Stimulated activated naive CD8-positive, alpha-beta T cell treated with anti-CD3 and anti-CD28 coated beads, Interleukin-15, amount 100 ng/mL, for 72 hours (primary cell): ENCODE results near the gene RBM46.

Experiments
- ATAC-seq: fragments of 150-1000 bp; cut with Tn5 transposase; 2 replicates; pipeline ENCODE4 v1.10.0; 2021; ENCODE audit warnings: mild to moderate bottlenecking, moderate library complexity
- DNase-seq, 2 donors: peaks; one replicate each; pipeline ENCODE4 v3.0.0; 2021 to 2022
- H3K27ac Mint-ChIP-seq, 2 donors: one replicate each; pipeline ENCODE4 v1.8.0; 2022; ENCODE audit warnings: mild to moderate bottlenecking in 2 of 2, mixed read lengths in 2 of 2, moderate library complexity in 2 of 2
- H3K27me3 Mint-ChIP-seq: one replicate; pipeline ENCODE4 v1.8.0; 2022; ENCODE audit warnings: mixed read lengths
- H3K4me1 Mint-ChIP-seq: one replicate; pipeline ENCODE4 v1.8.0; 2022; ENCODE audit warnings: mild to moderate bottlenecking, mixed read lengths
- H3K4me3 Mint-ChIP-seq, 2 donors: one replicate each; pipeline ENCODE4 v1.8.0; 2022; ENCODE audit warnings: mild to moderate bottlenecking in 2 of 2, mixed read lengths in 2 of 2, moderate library complexity in 1 of 2
- H3K9me3 Mint-ChIP-seq, 2 donors: one replicate each; pipeline ENCODE4 v1.8.0; 2022; ENCODE audit warnings: mixed read lengths in 2 of 2

The RBM46 gene

GRCh38 chr4:154781126-154781982 lies at the start of gene RBM46:
RBM46 (plus strand) TSS chr4:154781272; CDS start chr4:154796753, 15,481 bp downstream.
- Mint-ChIP-seq H3K9me3 (peaks cover 0 to 3% of the 10 kb centered on the region in 2 donors), H3K27ac (peak within 1 kb of the TSS in 1 of 2 donors; percentile 65), H3K4me3 (peak within 1 kb of the TSS in 1 of 2 donors; percentile 39), H3K27me3 (peaks cover 21% of the 10 kb centered on the region), H3K4me1 (no peaks in the 10 kb centered on the region)
- ATAC-seq (peak; percentile 40), DNase-seq (no peak)

- H3K4me3 Mint-ChIP-seq = no peak overlapping the region
- DNase-seq (no peak), ATAC-seq (no peak)
- H3K4me1 Mint-ChIP-seq = no peaks in the 10 kb centered on the region
- peaks cover 24% of the 10 kb centered on the region for H3K27me3 Mint-ChIP-seq
- no peak overlapping the region for H3K27ac Mint-ChIP-seq
- no peaks in the 10 kb centered on the region for H3K9me3 Mint-ChIP-seq
Measured at GRCh38 chr4:154731756-154732155, 49.3 kb upstream of the RBM46 start.

DNA sequence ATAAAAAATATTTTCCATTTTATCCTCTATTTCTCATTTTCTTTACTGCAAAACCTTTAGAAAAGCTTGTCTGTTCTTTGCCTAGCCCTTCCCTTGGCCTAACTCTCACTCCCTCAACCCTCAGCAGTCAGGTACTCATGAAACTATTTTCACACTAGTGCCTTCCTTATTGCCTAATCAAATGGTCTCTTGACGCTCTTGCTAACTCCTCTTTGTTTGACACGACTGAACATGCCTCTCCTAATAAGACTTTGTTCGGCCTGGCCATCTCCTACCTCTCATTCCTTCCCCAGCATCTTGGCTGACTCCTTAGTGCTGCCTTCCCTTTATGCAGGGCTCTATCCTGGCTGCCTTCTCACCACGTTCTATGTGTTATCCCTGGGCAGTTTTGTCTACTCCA lies 48.4 kb upstream of the RBM46 start:
- Mint-ChIP-seq H3K4me1 (no peaks in the 10 kb centered on the region), H3K27ac (no peak overlapping the region), H3K27me3 (peaks cover 20% of the 10 kb centered on the region), H3K4me3 (no peak overlapping the region), H3K9me3 (no peaks in the 10 kb centered on the region)
- ATAC-seq (no peak), DNase-seq (no peak)

GRCh38 chr4:154736770-154737169 lies 44.3 kb upstream of the RBM46 start:
- Mint-ChIP-seq H3K4me1 (peaks cover 2% of the 10 kb centered on the region), H3K27ac (no peak overlapping the region), H3K9me3 (no peaks in the 10 kb centered on the region), H3K4me3 (no peak overlapping the region), H3K27me3 (peaks cover 43% of the 10 kb centered on the region)
- no peak for ATAC-seq
- no peak for DNase-seq

GRCh38 chr4:154738426-154738825 lies 42.6 kb upstream of the RBM46 start:
- Mint-ChIP-seq H3K4me3 (no peak overlapping the region), H3K9me3 (no peaks in the 10 kb centered on the region), H3K27ac (no peak overlapping the region), H3K27me3 (peaks cover 52% of the 10 kb centered on the region), H3K4me1 (peaks cover 12% of the 10 kb centered on the region)
- DNase-seq = no peak
- ATAC-seq = no peak

- no peak for ATAC-seq
- H3K4me1 Mint-ChIP-seq = peaks cover 19% of the 10 kb centered on the region
- no peak overlapping the region for H3K27ac Mint-ChIP-seq
- no peaks in the 10 kb centered on the region for H3K9me3 Mint-ChIP-seq
- H3K4me3 Mint-ChIP-seq = no peak overlapping the region
- no peak for DNase-seq
- H3K27me3 Mint-ChIP-seq = peaks cover 53% of the 10 kb centered on the region
Measured at GRCh38 chr4:154739111-154739510, 42.0 kb upstream of the RBM46 start.

DNA sequence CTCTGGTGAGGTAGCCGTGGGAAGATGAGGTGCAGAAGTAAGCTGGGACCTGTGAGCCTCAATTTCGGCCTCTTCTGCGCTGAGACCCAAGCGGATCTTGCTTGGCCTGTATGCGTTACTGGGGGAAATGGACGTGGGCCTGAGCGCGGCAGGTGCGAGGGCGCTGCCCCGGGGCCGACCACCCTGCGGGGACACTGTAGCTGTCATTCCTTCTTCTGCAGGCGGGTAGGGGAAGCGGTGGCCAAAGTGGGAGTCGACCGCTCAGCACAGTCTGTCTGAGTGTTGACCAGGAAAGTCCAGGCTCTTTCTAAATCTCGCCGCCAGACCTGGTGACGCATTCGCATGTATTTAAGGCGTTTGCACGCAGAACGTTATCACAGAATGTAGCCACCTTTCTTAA lies 40.6 kb upstream of the RBM46 start:
- H3K4me3 Mint-ChIP-seq = no peak overlapping the region
- no peak overlapping the region for H3K27ac Mint-ChIP-seq

GRCh38 chr4:154741131-154741665 lies 39.9 kb upstream of the RBM46 start:
- Mint-ChIP-seq H3K27me3 (peaks cover 74% of the 10 kb centered on the region), H3K4me1 (peaks cover 25% of the 10 kb centered on the region)

More for the DNA sequence above, 40.6 kb upstream of the RBM46 start:
- ATAC-seq (no peak), DNase-seq (no peak)
- Mint-ChIP-seq H3K9me3 (no peaks in the 10 kb centered on the region), H3K4me1 (peaks cover 25% of the 10 kb centered on the region), H3K27me3 (peaks cover 67% of the 10 kb centered on the region)

GRCh38 chr4:154741922-154742850 lies 38.9 kb upstream of the RBM46 start:
- DNase-seq = peak in 1 of 2 donors; percentile 13
- H3K4me3 Mint-ChIP-seq = peak overlapping the region; percentile 50 to 64

More at GRCh38 chr4:154741131-154741665, 39.9 kb upstream of the RBM46 start:
- Mint-ChIP-seq H3K4me3 (no peak overlapping the region), H3K27ac (no peak overlapping the region), H3K9me3 (no peaks in the 10 kb centered on the region)
- DNase-seq (no peak), ATAC-seq (no peak)

GRCh38 chr4:154743683-154744340 lies 37.3 kb upstream of the RBM46 start, which contains the start of gene LRAT:
LRAT (plus strand) TSS chr4:154744000; CDS start chr4:154744327, 327 bp downstream.
- Mint-ChIP-seq H3K4me3 (peak within 1 kb of the TSS; percentile 89 to 91), H3K27ac (peak within 1 kb of the TSS; percentile 27 to 40), H3K27me3 (peaks cover 87% of the 10 kb centered on the region), H3K9me3 (no peaks in the 10 kb centered on the region), H3K4me1 (peaks cover 25% of the 10 kb centered on the region)
- ATAC-seq = peak; percentile 80
- DNase-seq = peak; percentile 33 to 41

More at GRCh38 chr4:154741922-154742850, 38.9 kb upstream of the RBM46 start:
- Mint-ChIP-seq H3K27ac (peak overlapping the region in 1 of 2 donors; percentile 34), H3K27me3 (peaks cover 84% of the 10 kb centered on the region), H3K4me1 (peaks cover 25% of the 10 kb centered on the region), H3K9me3 (no peaks in the 10 kb centered on the region)
- ATAC-seq = peak; percentile 26

DNA sequence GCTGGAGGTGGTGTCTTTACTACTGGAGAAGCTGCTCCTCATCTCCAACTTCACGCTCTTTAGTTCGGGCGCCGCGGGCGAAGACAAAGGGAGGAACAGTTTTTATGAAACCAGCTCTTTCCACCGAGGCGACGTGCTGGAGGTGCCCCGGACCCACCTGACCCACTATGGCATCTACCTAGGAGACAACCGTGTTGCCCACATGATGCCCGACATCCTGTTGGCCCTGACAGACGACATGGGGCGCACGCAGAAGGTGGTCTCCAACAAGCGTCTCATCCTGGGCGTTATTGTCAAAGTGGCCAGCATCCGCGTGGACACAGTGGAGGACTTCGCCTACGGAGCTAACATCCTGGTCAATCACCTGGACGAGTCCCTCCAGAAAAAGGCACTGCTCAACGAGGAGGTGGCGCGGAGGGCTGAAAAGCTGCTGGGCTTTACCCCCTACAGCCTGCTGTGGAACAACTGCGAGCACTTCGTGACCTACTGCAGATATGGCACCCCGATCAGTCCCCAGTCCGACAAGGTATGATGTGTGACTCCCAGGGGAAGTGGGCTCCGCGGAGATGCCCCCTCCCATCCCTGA lies 36.6 kb upstream of the RBM46 start:
- H3K9me3 Mint-ChIP-seq = no peaks in the 10 kb centered on the region
- peak overlapping the region in 1 of 2 donors; percentile 27 for H3K27ac Mint-ChIP-seq
- DNase-seq = no peak
- ATAC-seq = peak; percentile 32
- peaks cover 81% of the 10 kb centered on the region for H3K27me3 Mint-ChIP-seq
- peak overlapping the region; percentile 89 to 91 for H3K4me3 Mint-ChIP-seq
- H3K4me1 Mint-ChIP-seq = peaks cover 25% of the 10 kb centered on the region

- no peak for ATAC-seq
- Mint-ChIP-seq H3K27me3 (peaks cover 9% of the 10 kb centered on the region), H3K27ac (no peak overlapping the region), H3K4me1 (no peaks in the 10 kb centered on the region), H3K4me3 (no peak overlapping the region), H3K9me3 (no peaks in the 10 kb centered on the region)
- DNase-seq = no peak
Measured at GRCh38 chr4:154757713-154758112, 23.4 kb upstream of the RBM46 start.

- no peaks in the 10 kb centered on the region for H3K4me1 Mint-ChIP-seq
- peaks cover 9% of the 10 kb centered on the region for H3K27me3 Mint-ChIP-seq
- no peak for DNase-seq
- H3K4me3 Mint-ChIP-seq = no peak overlapping the region
- H3K9me3 Mint-ChIP-seq = no peaks in the 10 kb centered on the region
- no peak overlapping the region for H3K27ac Mint-ChIP-seq
- ATAC-seq = no peak
Measured at GRCh38 chr4:154760895-154761294, 20.2 kb upstream of the RBM46 start.

DNA sequence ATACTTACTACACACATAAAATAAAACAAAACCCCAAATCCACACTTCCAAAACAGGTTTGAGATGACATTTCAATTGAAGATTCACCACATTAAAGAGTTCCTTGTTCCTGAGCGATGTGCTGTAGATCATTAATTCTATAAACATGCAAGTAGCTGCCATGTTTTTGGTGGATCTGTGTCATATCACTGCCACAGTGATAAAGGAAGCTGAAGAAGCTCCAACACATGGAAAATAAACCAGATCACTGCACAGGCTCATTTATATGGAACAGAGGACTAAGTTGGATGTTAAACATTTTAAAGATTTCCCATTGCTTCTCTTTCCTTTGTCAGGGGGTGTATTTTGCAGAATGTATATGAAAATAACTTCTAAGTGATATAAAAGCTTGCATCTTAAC lies 2.8 kb upstream of the RBM46 start:
- H3K4me1 Mint-ChIP-seq = no peaks in the 10 kb centered on the region
- no peak for ATAC-seq
- peaks cover 26% of the 10 kb centered on the region for H3K27me3 Mint-ChIP-seq
- H3K4me3 Mint-ChIP-seq = no peak overlapping the region
- peaks cover 6 to 17% of the 10 kb centered on the region in 2 donors for H3K9me3 Mint-ChIP-seq
- H3K27ac Mint-ChIP-seq = no peak overlapping the region
- no peak for DNase-seq
